Activated CD8-positive, alpha-beta memory T cell treated with anti-CD3 and anti-CD28 coated beads, Interleukin-2, amount 50 U/mL, for 24 hours (primary cell): ENCODE measurements around the gene SCYGR3.
"Not testable (repeated sequence)": the region's sequence is repeated elsewhere in the genome, so short reads cannot be mapped to it uniquely, and the experiment has no call there.

Experiments used
- DNase-seq: peaks from one replicate; pipeline ENCODE4 v3.0.0-alpha.2; 2020; ENCODE audit errors: extremely low read depth

Gene SCYGR3

DNA sequence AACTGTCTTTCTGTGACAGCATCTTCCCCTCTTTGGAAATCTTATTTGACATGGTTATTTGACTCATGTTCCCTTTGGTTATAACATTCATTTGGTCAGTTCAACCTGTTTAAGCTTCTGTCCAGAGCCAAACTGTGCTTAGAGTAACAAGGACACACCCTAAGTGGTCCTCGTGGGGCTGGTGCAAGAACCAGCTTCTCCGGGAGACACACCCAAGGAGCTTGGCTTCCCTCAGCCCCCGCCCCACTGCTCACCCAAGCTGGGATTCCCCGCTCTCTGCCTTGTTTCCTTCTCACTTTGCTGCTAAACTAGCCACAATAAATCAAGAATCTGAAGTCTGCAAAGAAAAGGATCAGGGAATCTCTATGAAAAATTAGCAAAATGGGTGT, 1.4 kb downstream of the SCYGR3 start:
- DNase-seq: no peak

- no peak for DNase-seq
These were observed 1.9 kb downstream of the SCYGR3 start for GRCh38 chr2:227612546-227613271.

- no peak for DNase-seq
These were observed 4.5 kb downstream of the SCYGR3 start for GRCh38 chr2:227610123-227610522.

- DNase-seq: no peak
These were observed 5.9 kb downstream of the SCYGR3 start for GRCh38 chr2:227608561-227609338.

DNA sequence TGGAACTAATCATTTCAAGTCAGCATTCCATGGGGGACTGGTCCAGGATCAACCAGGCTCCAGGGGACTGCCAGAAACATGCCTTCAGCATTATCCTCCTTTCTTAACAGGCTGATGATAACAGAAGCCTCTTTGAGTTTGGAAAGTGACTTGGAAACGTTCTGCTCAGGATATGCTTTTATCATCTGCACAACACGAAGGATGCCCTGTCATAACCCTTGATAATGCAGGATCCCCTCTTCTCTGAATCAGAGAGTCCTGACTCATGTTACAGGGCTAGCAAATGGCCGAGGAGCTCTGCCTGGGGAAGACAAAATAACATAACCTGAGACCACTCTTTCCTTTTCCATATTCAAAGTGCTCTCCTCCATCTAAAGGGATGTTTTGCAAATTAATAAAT, 6.7 kb downstream of the SCYGR3 start:
- DNase-seq: no peak

DNA sequence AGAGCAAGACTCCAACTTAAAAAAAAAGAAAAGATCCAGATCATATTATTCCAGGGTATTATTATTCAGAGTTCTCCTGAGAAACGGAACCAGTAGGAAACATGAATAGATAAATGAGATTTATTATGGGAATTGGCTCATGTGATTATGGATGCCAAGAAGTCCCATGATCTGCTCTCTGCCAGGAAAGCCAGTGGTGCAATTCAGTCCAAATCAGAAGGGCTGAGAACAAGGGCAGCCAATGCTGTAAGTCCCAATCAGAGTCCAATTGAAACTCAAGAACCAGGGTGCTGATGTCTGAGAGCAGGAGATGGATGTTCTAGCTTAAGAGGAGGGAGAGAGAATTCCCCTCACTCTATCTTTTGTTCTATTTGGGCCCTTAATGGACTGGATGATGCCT, 8.2 kb downstream of the SCYGR3 start:
- DNase-seq: no peak

GRCh38 chr2:227602358-227602757, 12.3 kb downstream of the SCYGR3 start:
- DNase-seq: no peak

DNA sequence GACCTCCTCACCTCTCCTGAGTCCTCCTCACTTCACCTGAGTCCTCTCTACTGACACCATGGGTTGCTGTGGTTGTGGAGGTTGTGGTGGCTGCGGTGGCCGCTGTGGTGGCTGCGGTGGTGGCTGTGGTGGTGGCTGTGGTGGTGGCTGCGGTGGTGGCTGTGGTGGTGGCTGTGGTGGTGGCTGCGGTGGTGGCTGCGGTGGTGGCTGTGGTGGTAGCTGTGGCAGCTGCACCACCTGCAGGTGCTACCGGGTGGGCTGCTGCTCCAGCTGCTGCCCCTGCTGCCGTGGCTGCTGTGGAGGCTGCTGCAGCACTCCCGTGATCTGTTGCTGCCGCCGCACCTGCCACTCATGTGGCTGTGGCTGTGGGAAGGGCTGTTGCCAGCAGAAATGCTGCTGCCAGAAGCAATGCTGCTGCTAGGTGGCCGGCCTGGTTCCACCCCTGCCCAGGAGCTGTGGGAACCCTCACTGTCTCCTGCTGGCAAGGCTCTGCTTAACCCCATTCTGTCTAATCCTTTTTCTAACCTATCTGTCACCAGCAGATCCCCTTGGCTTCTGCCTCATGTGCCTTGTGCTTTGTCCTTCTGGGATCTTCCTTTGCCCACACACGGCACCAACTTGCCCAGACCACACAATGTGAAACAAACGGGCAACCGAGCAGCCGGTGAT, 15.7 kb downstream of the SCYGR3 start, which contains the start of gene SCYGR2:
Gene SCYGR2 (plus strand): TSS at position 59 of the 669 bp plus-strand sequence. CDS start 0 bp downstream, at position 59.
- not testable (repeated sequence) for DNase-seq

- no peak for DNase-seq
These were observed 16.6 kb downstream of the SCYGR3 start for GRCh38 chr2:227597998-227598397.

DNA sequence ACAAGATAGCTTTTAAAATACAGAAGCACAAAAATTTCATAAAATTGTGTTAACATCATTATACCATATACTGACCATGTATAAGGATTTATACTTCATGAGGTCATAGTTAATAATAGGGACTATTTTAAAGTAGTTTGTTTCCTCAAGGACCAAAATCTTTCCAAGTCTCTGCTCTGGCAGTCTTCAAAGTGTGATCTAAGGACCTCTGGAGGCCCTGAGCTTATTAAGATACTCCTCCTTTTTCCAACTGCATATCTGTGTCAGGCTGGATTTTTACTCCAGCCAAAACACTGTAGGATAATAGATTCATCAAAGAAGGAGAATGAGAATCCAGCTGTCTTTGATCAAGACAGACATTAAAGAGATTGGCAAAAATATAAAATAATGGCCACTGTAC, 17.6 kb downstream of the SCYGR3 start:
- no peak for DNase-seq

- DNase-seq: no peak
These were observed 18.8 kb downstream of the SCYGR3 start for GRCh38 chr2:227595797-227596196.

GRCh38 chr2:227592694-227593387, 21.8 kb downstream of the SCYGR3 start:
- no peak for DNase-seq

- no peak for DNase-seq
These were observed 32.3 kb downstream of the SCYGR3 start for GRCh38 chr2:227582369-227582768.

GRCh38 chr2:227579791-227580190, 34.8 kb downstream of the SCYGR3 start:
- DNase-seq: no peak

GRCh38 chr2:227578642-227579041, 36.0 kb downstream of the SCYGR3 start:
- DNase-seq: no peak

DNA sequence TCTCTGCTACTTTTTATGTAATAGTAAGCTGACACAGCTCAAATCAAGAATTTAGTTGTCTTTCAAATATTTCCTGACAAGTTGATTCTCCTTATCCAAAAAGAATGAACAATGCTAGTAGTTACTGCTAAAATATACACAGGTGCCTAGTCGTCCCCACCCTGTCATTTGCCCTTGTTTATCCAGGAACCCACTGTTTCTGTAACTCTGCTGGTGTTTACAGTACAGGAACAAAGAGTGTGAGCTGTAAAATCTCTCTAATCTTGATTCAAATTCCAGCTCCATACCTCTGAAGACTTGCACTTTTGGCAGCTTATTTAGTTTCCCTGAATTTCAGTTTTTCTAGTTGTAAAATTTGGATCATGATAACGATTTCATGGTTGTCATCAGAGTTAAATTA, 37.1 kb downstream of the SCYGR3 start:
- no peak for DNase-seq

GRCh38 chr2:227576812-227577211, 37.8 kb downstream of the SCYGR3 start:
- DNase-seq: no peak

DNA sequence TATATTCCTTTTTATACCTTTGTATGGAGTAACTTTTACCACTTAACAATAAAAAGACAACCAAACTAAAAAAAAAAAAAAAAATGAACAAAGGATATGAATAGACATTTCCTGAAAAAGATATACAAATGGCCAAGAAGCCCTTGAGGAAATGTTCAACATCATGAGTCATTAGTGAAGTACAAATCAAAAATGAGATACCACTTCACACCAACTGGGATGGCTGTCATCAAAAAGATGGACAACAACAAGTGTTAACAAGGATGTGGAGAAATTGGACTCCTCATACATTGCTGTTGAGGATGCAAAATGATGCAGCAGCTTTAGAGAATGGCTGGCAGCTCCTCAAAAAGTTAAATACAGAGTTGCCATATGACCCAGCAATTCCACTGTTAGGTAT, 38.5 kb downstream of the SCYGR3 start:
- no peak for DNase-seq

- DNase-seq: no peak
These were observed 44.0 kb downstream of the SCYGR3 start for GRCh38 chr2:227570615-227571014.

- no peak for DNase-seq
These were observed 45.8 kb downstream of the SCYGR3 start for GRCh38 chr2:227568852-227569169.

- no peak for DNase-seq
These were observed 48.6 kb downstream of the SCYGR3 start for GRCh38 chr2:227566012-227566411.

- DNase-seq: no peak
These were observed 49.6 kb downstream of the SCYGR3 start for GRCh38 chr2:227565080-227565479.
